NCI-H510A (cell line): ENCODE data around the gene CPEB4.

ENCODE experiments used
- DNase-seq: peaks from one replicate; lab custom pipeline; 2025; lab: John Stamatoyannopoulos, UW

Gene CPEB4

GRCh38 chr5:173858670-173859407, 29.3 kb upstream of the CPEB4 start:
- no peak for DNase-seq

DNA sequence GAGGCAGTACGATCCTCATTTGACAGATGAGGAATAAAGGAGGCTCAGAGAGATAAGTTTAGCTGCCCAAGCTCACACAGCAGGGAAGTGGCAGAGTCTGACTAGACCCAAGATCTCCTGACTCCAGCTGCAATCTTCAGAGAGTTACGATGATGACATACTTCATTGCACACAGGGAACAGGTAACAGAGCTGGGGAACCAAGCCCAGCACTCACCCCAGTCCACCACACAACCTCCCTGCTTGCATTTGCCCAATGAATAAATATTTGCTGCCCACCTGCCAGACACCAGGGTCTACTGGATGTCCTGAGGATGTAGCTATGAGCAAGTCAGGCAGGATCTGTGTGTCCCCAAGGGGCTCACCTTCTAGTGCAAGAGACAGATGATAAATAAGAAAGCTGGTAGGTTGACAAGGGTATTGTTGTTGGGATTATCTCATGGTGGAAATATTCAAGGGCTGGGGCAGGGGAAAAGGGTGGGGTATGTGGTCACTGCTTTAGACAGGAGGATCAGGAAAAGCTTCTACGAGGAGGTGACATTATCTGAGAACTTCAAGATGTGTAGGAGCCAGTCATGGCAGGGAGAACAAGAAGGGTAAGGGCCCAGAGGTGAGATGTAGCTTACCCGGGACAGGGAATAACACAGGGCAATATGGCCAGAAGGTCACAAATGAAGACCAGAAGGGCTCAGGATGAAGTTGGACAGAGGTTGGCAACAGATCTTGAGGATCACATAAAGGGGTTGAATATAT, 28.6 kb upstream of the CPEB4 start:
- no peak for DNase-seq

DNA sequence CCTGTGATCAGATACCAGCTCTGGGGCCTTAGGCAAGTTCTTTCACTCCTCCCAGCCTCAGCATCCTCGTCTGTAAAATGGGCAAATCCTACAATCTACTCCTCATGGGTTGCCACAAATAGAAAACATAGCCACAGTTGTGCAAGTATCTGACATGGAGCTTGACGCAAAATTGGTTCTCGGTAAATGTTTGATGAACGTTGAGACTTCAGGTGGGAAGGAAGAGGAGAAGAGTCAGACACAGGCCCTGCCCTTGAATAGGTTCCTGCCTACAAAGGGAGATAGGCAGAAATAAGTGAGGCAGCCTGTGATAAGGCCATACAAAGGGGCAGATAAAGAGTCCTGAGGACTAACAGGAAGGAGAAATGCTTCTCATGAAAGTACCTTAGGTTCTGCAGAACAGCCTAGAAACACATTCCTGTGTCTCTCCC, 26.1 kb upstream of the CPEB4 start:
- DNase-seq: no peak

DNA sequence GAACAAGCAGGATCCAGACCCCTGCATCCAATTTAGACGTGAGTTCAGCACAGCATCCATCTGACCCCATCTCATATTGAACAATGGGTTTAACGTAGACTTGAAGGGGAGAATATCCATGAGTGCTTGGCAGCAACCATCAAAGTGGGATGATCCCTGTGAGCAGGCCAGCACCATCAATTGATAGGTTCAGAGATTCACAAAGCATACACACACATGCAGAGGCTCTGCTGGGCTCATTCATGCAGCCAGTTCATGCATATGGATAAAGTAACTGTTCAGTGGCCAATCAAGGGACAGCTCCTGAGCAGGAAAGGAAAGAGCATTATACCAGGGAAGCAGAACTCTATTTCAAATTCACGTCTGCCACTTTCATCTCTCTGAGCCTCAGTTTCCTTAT, 24.8 kb upstream of the CPEB4 start:
- DNase-seq: no peak

DNA sequence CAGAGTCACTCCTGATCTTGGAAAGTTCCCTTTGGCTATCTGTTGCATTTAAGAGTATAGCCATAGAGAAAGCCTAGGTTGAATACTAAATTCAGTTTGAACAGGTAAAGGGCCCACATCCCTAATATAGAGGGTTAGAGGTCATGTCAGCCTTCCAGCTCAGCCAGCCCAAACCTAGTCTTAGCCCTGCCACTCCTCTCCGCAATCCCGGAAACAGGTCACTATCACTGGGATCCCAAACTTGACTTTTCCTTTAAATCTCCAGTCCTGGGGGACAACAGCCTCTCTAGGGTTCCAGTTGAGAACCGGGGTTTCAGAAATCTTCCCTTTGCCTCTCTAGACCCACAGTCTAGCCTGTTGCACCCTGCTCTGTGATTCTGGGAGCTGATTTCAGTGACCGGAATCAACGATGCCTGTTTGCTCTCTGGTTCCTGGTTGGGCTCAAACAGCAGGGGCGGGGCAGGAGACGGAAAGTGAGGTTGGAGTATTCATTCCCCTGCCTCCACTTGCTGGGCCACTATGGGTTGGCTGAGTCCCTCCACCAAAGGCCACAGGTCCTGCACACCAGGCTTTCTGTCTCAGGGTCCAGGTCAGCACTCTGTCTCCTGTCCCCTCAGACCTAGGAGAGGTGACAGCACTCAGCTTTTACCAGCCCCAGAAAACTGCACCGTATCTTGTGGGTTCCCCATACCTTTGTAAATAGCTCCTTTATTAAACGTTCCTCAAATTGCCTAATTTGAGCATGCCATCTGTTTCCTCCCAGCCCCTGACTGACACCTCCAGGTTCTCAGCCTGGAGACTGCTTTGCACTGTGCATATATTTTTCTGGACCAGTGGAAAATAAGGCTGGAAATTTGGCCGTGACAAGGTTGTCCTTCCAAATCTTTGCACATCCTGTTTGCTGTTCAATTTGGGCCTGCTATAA, 23.8 kb upstream of the CPEB4 start:
- DNase-seq: no peak

DNA sequence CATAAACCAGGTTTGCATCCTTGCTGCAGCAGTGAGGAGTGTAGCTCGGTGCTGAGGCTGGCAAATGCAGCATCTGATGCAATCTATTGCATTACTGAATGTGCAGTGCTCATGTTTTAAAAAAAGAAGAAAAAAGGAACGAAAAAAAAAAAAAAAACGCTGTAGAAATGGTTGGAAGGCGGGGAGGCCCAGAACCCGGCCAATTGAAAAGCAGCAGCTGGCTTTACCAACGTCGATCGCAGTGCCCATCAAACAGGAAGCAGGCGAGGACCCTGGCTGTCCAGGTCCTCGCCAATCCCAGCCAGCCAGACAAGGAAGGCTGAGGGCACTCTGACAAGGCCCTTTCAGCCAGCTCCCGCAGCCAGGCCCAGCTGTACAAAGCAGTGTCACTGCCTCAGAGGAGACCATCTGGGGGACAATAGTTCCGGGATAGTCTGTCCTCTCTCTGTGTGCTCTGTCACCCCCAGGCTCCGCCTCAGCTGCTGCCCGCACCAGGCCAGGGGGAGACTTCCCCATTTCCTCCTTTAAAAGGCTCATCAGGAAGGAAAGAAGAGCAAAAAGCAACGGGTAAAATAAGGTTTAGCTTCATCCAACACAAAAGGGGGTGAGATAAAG, 21.8 kb upstream of the CPEB4 start:
- no peak for DNase-seq

- no peak for DNase-seq
These were observed 21.1 kb upstream of the CPEB4 start for GRCh38 chr5:173866858-173867679.

- DNase-seq: no peak
These were observed 19.9 kb upstream of the CPEB4 start for GRCh38 chr5:173868096-173868880.

GRCh38 chr5:173869316-173869715, 18.8 kb upstream of the CPEB4 start:
- DNase-seq: no peak

DNA sequence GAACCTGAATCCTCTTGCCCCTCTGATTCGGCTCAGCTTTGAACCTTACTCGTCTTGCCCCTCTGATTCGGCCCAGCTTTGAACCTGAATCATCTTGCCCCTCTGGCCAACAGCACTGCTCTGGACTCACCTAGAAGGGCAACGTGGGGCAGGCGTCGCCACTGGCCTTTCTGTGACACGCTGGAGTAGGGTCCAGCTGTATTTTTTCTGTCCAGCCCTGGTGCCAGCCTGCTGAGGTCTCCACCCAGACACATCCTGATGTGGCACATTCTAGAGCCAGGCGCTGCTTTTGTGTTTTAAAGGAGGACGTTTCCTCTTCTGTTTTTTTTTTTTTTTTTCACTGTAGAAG, 15.2 kb upstream of the CPEB4 start:
- no peak for DNase-seq

DNA sequence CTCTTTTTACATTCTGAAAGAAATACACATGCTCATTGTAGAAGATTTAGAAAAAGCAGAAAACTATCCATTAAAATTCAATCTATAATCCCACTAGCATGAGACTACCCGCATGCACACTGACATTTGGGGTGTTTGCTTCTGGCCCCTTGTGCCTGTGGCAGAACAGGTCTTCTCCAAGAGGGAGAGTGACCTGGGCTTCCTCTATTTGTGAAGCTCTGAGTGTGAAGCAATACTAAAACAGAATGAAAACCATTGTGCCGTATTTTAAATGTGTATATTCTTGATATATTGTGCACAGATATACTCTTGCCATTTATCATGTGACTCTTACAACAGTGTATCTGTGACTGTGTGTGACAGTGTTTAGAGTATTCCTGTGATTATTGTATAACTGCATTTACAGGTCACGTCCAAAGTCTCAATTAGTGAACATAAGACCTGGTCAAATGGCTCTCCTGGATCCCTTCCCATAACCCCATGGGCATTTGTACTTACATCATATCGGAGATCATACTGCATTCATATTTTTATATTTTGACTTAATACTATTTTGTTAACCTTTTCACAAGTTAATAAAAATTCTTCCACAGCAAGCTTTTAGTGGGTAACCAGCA, 14.7 kb upstream of the CPEB4 start:
- no peak for DNase-seq

GRCh38 chr5:173875189-173875588, 13.0 kb upstream of the CPEB4 start:
- no peak for DNase-seq

DNA sequence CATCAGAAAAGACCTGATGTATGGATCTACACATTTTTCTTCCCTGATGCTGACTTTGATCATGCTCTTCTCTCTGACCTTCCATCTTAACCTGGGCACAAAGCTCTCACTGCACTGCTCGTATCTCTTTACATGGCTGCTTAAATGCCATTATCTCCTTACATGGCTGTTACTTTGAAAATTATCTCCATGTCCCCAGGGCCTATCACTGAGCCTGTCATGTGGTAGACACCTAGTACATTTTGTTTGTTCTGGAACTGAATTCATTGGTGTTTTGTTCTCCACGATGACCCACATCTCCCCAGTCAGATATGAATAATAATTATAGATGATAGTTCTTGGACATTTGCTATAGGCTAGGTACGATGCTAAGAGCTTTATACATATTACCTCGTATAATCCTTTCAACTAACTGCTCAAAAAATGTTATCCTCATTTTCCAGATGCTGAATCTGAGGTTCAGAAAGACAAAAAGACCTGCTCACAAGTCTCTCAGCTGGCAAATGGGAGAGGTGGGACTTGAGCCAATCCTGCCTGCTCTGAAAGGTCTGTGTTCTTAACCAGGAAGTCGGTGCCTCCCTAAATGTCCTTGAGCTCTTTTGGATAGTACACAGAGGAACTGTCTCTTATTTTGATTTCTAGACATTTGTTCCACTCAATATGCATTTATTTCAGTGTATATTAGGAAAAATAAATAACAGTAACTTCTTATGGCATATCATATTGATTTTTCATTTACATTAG, 9.8 kb upstream of the CPEB4 start:
- no peak for DNase-seq

DNA sequence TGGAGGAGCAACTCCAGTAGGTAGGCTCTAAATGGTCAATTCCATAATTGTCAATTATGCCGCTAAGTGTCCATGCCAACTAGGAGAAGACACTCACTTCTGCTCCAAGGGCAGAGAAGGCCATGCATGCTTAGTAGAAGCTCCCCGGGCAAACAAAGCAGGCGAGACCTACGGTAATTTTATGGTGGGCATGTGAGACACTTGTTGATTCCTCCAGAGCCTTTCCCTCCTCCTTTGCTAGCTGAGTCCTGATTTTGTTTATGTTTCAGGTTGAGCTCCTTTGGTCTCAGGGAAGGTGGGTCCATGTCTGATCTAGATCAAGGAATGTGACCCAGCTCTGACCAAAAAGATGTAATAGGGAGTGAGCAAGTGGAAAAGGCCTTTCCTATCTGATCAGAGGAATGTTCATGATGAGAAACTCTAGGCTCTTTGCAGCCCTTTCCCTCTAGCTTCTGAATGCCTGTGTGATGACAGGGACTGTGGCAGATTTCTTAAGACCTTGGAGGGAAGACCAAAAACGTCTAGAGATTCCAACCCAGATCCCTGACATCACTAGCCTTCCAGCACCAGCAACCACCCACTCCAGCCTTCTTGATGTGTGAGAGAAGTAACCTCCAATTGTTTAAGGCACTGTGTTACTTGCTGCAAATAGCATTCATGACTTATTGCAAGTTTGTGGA, 7.7 kb upstream of the CPEB4 start:
- no peak for DNase-seq

DNA sequence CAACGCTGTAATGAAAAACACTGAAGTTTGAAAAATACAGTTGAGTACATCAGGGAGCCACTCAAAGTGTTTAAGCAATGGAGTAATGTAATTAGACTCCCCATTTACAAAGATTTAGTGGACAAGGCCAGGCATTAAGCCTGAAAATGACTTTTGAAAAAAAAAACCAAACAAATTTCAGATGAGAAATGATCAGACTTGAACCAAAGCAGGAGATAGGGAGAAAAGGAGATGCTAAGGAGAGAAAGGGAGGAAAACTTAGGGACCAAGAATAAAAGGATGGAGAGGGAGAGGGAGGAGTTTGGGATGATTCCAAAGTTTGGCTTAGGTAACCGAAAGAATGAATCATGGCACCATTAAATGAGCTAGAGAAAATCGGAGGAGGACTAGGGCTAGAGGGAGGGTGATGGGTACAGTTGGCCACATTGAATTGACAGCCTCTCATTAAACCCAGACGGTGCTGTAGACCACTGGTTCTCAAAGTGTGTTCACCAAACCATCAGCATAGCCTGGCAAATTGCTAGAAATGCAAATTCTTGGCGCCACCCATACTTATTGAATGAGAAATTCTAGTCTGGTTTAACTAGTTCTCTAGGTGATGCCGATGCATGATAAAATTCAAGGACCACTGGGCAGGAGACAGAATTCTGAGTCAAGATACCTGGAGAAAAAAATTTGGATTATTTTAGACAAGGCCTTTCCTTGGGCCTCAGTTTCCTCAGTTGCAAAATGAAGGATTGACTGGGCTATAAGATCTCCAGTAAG, 6.2 kb upstream of the CPEB4 start:
- DNase-seq: no peak

DNA sequence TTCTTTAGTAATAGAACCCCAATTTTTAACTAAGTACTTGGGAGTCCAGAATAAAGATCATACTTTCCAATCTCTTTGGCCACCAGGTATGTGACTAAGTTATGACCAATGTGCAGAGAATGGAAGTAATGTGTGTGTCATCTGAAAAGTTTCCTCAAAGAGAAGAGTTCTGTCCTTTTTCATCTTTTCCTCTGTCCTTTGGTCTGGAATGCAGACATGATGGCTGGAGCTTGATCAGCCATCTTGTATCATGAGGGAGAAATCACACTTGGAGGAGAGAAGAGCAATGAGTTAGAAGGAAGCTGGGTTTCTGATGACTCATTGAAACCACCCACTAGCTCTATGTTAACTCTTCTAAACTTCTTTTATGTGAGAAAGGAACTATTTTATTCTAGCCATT, 5.5 kb upstream of the CPEB4 start:
- no peak for DNase-seq

DNA sequence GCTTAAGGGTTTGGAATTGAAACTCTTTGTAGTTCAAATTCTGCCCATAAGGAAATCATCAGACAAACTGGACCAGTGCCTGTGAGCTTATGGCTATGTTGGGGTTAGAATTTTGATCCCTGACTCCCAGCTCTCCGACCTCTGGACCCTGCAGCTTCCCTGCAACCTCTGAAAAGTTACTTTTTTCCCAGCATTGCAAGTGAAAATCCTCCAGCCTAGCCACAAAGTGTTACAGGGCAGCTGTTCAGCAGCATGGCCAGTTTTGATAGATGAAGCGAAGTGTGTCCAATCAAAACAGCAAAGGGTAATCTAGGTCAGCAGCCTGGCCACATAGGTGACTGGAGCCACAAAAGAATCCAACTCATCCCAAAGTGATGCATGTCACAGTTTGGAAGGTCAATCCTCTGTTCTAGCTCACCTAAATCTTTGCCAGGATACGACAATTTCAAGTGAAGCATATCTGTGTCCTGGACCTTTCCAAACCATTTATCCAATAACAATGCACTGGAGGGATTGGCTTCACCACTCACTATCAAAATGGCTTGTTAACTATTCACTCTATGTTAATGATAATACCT, 4.7 kb upstream of the CPEB4 start:
- no peak for DNase-seq
